Neutrophil (primary cell): ENCODE results near the gene NACC2.
A peak's percentile ranks its signal among the peaks of the same experiment; 100 is the strongest.

Experiments used
- H3K27ac ChIP-seq: fragments of 200-600 bp; sonication (generic); 2 replicates; pipeline ENCODE4 v1.5.1; 2016; ENCODE audit warnings: mild to moderate bottlenecking, moderate library complexity
- H3K27me3 ChIP-seq: fragments of 200-600 bp; sonication (generic); 2 replicates; pipeline ENCODE4 v1.6.0; 2016; ENCODE audit warnings: mild to moderate bottlenecking
- H3K36me3 ChIP-seq: fragments of 200-600 bp; sonication (generic); 2 replicates; pipeline ENCODE4 v1.5.1; 2017
- H3K4me1 ChIP-seq, 2 experiments: fragments of 200-600 bp in 1 of 2; sonication (generic) in 1 of 2; 1 replicate in 1 of 2; 2 replicates in 1 of 2; pipeline versions ENCODE4 v1.5.1 to v1.6.1; 2013 to 2016; ENCODE audit warnings: low read depth in 1 of 2, low read length in 1 of 2, mild to moderate bottlenecking in 1 of 2, moderate library complexity in 1 of 2; ENCODE audit not compliant: control insufficient read depth in 1 of 2, insufficient read depth in 1 of 2
- H3K4me3 ChIP-seq, 2 experiments: fragments of 200-600 bp in 1 of 2; sonication (generic) in 1 of 2; 1 replicate in 1 of 2; 2 replicates in 1 of 2; pipeline ENCODE4 v1.5.1; 2013 to 2016; ENCODE audit warnings: low read depth in 1 of 2, low read length in 1 of 2, mild to moderate bottlenecking in 1 of 2, moderate library complexity in 1 of 2
- H3K9me3 ChIP-seq: fragments of 200-600 bp; sonication (generic); 2 replicates; pipeline ENCODE4 v1.5.1; 2016
- TF ChIP-seq, protein P1 (sequence below): fragments of 200-600 bp; sonication (generic); IDR thresholded peaks from 2 replicates; pipeline ENCODE4 v1.5.1; 2016; ENCODE audit warnings: antibody characterized with exemption

The NACC2 gene

GRCh38 chr9:136078024-136078423 is 17.1 kb downstream of the NACC2 start:
- H3K27me3 ChIP-seq: no peaks in the 10 kb centered on the region
- H3K4me3 ChIP-seq: no peak overlapping the region
- peaks cover 20% of the 10 kb centered on the region for H3K36me3 ChIP-seq
- TF ChIP-seq, protein P1, sequence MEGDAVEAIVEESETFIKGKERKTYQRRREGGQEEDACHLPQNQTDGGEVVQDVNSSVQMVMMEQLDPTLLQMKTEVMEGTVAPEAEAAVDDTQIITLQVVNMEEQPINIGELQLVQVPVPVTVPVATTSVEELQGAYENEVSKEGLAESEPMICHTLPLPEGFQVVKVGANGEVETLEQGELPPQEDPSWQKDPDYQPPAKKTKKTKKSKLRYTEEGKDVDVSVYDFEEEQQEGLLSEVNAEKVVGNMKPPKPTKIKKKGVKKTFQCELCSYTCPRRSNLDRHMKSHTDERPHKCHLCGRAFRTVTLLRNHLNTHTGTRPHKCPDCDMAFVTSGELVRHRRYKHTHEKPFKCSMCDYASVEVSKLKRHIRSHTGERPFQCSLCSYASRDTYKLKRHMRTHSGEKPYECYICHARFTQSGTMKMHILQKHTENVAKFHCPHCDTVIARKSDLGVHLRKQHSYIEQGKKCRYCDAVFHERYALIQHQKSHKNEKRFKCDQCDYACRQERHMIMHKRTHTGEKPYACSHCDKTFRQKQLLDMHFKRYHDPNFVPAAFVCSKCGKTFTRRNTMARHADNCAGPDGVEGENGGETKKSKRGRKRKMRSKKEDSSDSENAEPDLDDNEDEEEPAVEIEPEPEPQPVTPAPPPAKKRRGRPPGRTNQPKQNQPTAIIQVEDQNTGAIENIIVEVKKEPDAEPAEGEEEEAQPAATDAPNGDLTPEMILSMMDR: no peak
- peak overlapping the region; percentile 85 for H3K27ac ChIP-seq
- H3K9me3 ChIP-seq: no peaks in the 10 kb centered on the region
- H3K4me1 ChIP-seq: peaks cover 20 to 49% of the 10 kb centered on the region in 2 experiments

GRCh38 chr9:136077491-136077890 is 17.6 kb downstream of the NACC2 start:
- Histone ChIP-seq H3K4me3 (no peak overlapping the region), H3K27me3 (no peaks in the 10 kb centered on the region), H3K4me1 (peaks cover 20 to 49% of the 10 kb centered on the region in 2 experiments), H3K27ac (peak overlapping the region; percentile 85), H3K36me3 (peaks cover 15% of the 10 kb centered on the region), H3K9me3 (no peaks in the 10 kb centered on the region)
- TF ChIP-seq, protein P1: no peak

DNA sequence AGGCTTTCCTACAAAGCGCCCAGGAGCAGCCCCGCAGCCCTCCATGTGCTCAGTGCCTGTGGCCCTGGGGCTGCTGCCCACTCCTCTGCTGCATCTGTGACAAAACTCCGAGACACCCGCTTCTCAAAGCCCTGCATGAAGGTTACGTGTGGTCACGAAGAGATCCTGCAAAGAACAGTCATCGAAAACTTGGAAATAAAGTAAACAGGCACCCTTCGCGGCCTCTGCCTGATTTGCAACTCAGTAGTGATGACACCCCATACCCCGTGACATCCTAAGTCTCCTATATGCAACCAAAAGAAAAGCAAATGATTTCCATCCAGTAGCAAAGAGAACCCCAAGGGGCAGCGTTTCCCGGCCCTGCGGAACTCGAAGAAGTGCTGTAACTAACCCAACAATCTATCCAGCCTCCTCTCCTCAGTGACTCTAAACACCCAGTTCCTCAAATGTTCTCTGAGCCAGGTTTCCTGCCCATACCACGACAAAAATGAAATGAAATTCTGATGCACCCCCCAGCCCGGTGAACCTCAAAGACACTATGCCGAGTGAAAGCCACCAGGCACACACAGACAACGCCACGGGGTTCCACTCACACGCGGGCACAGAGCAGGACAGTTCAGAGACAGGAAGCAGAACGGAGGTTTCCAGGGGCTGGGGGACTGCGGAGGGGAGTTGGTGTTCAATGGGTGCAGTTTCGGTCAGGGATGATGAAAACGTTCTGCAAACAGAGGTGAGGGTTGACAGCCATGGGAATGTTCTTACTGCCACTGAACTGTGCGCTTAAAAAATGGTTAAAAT is 19.0 kb downstream of the NACC2 start:
- peaks cover 9% of the 10 kb centered on the region for H3K36me3 ChIP-seq
- peaks cover 20 to 49% of the 10 kb centered on the region in 2 experiments for H3K4me1 ChIP-seq
- H3K27me3 ChIP-seq: no peaks in the 10 kb centered on the region
- peak overlapping the region; percentile 39 to 55 for H3K4me3 ChIP-seq
- TF ChIP-seq, protein P1: no peak
- H3K9me3 ChIP-seq: no peaks in the 10 kb centered on the region
- H3K27ac ChIP-seq: peak overlapping the region; percentile 85

GRCh38 chr9:136075134-136075841 is 19.8 kb downstream of the NACC2 start:
- Histone ChIP-seq H3K4me3 (peak overlapping the region; percentile 39 to 55), H3K4me1 (peaks cover 20 to 47% of the 10 kb centered on the region in 2 experiments), H3K9me3 (no peaks in the 10 kb centered on the region), H3K27ac (peak overlapping the region; percentile 85), H3K36me3 (peaks cover 9% of the 10 kb centered on the region), H3K27me3 (no peaks in the 10 kb centered on the region)
- TF ChIP-seq, protein P1: no peak

- peaks cover 9% of the 10 kb centered on the region for H3K36me3 ChIP-seq
- no peaks in the 10 kb centered on the region for H3K9me3 ChIP-seq
- H3K27me3 ChIP-seq: no peaks in the 10 kb centered on the region
- peak overlapping the region in 1 of 2 experiments; percentile 55 for H3K4me3 ChIP-seq
- TF ChIP-seq, protein P1: no peak
- H3K27ac ChIP-seq: peak overlapping the region; percentile 85
- peaks cover 20 to 41% of the 10 kb centered on the region in 2 experiments for H3K4me1 ChIP-seq
Observed at GRCh38 chr9:136074706-136075105, 20.4 kb downstream of the NACC2 start.
